Hippocampal formation (tissue), 2 donors: ENCODE measurements around the gene PIK3CG.

Experiments
- DNase-seq, 2 donors: peaks; one replicate each; lab custom pipeline; 2025; lab: John Stamatoyannopoulos, UW

Gene PIK3CG

DNA sequence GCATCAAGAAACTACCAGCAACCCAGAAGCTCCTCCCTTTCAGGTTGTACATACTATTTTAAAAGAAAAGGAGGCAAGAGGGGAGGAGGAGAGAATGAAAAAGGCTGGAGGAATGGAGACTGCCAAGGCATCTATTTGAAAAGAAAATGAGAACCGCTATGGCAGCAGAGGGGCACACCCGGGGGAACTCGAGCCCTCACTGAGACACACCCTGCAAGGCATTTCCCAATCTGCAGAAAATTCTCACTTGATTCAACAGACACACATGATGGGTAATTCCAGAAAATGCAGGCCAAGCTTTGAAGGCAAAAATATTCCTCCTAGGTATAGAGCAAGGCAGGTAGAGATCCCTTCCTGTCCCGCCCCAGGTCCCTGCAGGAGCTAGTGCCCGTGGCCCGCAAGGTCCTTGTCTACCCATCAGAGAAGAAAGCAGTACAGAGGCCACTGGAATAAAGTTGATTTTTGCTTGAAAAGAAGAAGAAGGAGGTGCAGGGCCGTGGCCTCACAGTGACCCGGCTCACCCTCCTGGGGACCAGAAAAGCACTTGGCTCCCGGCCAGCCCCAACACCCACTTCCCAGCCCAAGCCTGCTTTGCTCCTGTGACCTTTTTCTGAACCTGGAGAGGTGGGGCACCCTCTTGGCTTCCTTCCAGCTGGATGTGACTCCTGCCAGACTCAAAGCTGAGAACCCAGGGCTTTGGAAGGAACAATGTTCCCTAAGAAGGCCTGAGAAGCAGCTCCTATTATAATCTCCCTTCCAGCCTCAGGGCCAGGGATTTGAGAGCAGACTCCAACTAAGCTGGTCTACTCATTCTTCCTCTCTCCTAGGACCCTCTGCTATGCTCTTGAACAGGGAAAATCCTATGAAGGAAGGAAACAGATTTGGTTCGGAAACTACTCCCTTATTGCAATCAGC lies 6.2 kb upstream of the PIK3CG start:
- no peak for DNase-seq

DNA sequence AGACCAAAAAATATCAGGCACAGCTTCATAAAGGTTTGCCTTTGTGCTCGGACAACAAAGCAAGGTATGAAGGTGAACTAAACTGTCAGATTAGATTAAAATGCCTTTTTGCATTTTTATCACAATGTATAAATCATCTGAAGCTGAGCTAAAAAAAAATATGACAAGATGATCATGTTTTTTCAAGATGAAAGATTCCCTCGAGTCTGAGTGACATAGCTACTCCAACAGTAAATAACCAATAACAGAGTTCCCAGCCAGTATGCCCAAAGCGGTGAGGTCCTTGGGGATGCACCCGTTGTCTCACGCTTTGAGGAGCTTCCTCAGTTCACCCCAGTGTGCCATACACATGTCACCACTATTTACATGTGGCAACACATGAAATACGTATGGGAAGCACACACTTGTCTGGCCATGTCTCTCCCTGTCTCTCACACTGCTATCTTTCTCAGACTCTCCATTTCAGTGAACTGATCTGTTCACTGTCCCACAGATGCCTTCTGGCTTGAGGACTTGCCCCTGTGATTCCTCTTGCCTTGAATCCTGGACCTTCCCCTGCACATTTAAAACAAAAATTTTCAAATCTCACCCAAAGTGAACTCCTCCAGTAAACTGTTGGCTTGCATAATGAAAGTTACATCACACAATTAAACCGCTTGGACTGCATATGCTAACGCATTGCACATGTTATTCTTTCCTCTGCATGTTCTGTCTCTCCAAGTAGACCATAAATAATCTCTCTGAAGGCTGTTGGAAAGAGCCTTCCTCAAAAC lies 2.6 kb upstream of the PIK3CG start:
- no peak for DNase-seq

DNA sequence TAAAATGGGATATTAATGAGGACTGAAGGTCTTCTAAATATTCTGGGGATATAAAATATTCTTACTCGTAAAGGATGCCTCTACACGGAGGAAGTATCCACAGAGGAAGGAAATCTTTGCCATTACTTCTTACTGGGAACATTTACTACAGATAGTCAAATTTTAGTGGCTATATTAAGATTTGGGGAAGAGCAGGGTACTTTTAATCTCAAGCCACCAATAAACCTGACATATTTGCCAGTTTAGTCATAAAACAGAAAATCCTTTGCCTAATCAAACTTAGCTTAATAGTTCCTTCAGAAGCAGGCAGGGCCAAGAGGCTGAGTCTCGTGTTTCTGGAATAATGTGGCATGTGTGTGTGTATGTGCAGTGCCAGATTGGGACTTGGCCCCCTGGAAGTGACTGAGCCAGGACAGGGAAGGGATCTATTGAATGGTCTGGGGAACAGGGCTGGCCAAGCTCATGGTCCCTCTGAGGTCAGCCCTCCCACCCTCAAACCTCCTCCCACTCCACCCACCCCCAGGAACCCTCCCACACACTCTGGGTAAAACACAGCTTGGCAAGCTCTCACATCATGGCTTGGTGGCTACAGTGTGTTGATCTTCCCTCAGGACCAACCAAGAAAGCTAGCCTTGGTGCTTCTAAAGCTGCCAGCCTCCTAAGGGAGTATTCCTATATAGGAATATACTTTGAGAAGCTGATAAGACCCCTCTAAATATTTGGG lies 1.6 kb upstream of the PIK3CG start:
- no peak for DNase-seq

DNA sequence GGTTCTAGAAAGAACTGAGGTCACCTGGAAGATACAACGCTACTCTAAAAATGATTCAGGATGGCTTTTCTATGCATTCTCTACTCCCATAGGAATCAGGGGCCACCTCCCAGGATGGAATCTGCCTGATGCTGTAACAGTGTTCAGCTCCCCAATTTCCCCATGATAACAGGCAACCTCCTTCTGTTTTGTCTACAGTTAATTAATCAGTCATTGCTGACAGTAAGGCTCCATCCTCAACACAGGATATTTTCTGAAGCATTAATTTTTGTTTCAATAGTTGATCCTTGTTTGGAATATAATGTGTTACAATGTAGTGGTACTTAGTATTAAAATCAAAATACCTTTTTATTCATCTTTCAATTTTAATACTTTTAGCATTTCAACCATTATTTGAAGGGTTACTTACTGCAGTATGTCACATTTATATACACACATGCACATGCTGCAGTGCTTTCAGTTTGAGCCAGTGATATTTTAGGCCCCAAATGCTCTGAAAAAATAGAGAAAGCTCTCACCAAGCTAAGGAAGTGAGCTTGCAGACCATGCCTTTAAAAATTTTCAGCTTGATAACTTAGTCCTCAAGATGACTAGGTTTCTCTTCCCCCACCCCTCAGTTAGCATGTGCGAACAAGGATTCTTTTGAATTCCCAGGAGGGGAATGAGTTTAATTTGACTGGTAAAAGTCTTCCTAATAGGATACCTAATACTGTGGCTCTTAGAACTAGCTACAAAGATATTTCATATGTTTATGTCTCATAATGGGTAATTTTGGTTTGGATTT lies 592 bp upstream of the PIK3CG start:
- DNase-seq, result no peak

DNA sequence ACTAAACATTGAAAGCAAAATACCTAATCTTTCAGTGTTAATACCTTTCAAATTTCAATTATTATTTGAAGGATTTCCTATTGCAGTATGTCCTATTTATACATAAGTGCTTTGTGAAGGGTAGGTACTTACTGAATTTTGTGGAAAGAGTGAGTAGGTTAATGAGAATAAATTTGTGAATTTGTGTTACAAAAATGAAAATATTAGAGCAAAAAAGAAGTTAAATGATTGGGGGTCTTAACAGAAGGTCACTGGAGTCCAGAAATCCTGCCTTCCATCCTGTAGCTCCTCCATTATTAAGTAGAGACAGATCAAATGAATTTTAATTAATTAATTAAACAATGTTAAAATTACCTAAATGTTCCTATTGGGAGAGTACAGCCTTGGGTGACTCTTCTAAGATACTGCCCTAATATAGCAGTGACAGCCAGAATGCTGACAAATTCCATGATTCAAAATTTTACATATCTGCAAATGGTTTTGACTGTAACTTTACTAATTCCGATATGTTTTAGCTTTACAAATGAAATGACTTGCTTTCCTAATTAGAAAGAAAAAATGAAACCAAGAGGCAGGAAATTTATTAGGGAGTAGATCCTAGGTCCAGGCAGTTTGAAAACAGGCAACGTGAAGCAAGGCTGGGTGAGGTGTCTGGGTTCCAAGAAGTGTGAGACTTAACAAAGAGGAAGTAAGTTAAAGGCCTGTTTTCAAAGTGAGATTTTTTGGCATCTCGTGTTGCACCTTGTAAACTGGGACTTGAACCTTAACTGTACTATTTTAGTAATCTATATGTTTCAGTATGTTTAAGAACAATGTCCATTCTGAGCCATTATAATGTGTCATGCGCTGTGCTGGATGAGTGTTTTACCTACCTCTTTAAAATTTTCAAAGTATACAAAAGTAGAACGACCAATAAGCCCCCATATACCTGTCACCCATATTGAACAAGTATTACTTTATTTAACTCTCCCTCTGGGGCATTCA lies 1.5 kb downstream of the PIK3CG start:
- DNase-seq, result no peak

DNA sequence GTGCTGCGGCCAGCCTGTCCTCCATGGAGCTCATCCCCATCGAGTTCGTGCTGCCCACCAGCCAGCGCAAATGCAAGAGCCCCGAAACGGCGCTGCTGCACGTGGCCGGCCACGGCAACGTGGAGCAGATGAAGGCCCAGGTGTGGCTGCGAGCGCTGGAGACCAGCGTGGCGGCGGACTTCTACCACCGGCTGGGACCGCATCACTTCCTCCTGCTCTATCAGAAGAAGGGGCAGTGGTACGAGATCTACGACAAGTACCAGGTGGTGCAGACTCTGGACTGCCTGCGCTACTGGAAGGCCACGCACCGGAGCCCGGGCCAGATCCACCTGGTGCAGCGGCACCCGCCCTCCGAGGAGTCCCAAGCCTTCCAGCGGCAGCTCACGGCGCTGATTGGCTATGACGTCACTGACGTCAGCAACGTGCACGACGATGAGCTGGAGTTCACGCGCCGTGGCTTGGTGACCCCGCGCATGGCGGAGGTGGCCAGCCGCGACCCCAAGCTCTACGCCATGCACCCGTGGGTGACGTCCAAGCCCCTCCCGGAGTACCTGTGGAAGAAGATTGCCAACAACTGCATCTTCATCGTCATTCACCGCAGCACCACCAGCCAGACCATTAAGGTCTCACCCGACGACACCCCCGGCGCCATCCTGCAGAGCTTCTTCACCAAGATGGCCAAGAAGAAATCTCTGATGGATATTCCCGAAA lies 2.7 kb downstream of the PIK3CG start:
- no peak for DNase-seq

DNA sequence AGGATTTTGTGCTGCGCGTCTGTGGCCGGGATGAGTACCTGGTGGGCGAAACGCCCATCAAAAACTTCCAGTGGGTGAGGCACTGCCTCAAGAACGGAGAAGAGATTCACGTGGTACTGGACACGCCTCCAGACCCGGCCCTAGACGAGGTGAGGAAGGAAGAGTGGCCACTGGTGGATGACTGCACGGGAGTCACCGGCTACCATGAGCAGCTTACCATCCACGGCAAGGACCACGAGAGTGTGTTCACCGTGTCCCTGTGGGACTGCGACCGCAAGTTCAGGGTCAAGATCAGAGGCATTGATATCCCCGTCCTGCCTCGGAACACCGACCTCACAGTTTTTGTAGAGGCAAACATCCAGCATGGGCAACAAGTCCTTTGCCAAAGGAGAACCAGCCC lies 3.3 kb downstream of the PIK3CG start:
- no peak for DNase-seq

DNA sequence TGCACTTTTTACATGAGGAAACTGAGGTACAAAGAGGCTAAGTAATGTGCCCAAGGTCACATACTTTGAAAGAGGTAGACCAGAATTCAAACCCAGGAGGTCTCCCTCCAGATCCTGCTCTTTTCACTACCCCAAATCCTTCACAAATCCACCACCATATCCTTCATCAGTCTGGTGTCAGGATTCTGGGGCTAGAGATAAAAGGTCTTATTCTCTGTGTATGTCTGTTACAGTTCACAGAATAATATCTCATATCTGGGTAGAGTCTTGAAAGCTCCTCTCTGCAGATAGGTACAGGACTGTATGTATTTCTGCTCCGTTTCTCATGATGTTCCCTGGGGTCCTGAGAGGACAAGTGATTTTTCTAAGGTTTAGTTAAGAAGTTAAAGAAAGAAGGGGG lies 4.9 kb downstream of the PIK3CG start:
- DNase-seq, result no peak

DNA sequence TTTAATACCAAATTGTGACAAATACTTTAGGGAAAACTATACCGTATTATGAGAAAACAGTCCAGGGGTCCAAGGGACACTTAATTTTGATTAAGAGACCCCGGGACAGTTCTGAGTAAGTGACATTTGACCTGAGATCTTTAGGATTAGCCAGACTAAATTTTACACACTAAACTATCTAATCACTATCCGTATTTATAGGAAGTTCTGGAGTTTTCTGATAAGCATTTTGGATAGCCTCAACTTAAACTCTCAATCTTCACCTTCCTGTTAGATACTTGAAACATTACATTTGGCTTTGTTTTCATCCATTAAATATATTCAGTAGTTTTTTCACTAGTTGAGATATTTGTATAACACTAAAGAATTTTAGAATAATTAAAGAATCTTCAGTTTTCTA lies 5.4 kb downstream of the PIK3CG start:
- no peak for DNase-seq

DNA sequence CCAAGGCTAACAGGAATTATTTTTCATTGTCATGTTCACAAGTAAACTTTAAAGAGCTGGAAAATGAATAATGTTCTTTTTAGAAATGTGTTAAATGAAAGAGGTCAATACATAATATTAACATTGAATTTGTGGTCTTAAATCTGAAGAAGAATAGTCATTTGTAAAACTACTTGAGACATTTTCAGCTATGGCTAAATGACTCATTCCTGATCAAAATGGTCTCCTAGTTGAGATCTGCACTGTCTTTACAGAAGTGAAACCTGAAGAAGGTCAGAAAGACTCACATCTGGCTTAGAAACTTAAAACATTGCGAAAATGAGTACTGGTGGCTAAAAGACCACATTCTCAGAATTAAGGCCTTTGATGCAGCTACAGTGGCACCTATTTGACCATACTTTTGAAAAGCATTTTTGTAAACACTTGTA lies 5.9 kb downstream of the PIK3CG start:
- no peak for DNase-seq

DNA sequence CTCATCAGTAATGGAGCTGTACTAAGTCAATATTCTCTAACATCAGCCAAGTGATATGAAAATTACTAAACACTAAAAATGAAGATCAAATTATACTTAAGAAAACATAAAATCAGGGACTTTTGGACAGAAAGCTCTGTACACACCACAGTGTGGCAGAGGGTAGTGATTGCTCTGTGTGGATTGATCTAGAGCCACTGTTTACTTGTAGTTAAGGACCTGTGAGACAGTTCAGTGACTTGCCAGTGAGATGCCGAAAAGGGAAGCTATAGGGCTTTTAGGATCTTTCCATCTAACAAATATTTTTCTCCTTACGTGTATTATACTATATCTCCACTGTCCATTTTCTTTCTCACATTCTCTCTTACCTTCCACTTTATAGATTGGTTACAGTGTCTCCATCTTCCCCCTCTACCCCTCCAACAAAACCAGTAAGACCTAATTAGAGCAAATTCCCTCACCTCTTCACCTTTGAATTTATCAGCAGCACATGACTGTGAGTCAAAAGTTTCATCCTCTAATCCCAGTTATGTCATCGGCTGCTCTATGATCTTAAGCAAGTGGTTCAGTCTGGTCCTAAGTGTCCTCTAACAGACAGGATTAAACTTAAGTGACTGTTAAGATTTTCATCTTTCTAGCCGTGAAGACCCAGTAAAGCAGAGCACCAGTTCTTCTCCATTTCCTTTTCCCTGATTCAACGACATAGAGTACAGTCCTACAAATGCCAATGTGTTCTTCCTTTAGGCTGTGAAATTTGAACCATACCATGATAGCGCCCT lies 6.9 kb downstream of the PIK3CG start:
- no peak for DNase-seq

DNA sequence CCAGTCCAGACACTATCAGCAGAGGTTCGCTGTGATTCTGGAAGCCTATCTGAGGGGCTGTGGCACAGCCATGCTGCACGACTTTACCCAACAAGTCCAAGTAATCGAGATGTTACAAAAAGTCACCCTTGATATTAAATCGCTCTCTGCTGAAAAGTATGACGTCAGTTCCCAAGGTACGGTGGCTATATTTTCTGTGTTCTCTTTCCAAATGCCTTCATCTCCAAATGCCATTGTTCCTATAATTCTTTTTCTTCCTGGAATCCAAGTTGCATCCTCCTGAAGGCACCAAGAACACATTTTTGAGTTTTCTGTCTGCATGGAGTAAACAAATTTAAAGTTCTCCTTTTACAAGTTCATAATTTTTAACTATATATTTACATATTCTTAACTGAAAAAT lies 7.7 kb downstream of the PIK3CG start:
- DNase-seq, result no peak

DNA sequence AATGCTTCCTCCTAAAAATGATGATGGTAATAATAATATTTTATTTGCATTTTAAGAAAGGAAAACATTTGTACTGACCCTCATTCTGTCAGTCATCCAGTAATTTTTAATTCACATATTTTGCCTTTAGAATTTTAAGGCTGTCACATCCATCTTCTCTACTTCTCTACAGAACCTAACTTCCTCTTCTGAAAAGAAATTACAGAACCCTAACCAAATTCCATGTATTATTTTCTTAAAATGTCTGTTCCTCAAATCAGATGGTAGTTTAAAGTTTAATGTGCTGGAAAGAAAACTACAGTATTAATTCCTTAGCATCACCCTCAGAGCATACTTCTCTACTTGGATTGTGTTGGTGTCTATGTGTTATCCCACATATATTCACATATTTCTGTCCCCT lies 9.0 kb downstream of the PIK3CG start:
- DNase-seq, result no peak

DNA sequence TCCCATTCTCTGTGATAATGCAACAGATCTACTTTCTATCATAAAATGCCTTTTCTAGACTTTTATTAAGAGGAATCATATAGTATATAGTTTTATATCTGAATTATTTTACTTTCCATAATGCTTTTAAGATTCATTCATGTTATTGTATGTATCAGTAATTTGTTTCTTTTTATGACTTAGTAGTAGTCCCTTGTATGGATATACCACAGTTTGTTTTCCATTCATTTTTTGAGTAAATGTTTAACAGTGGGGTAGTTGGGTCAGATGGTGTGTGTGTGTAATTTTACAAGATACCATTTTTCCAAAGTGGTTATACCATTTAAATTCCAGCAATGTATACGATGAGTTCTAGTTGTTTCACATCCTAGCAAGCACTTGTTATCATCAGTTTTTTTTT lies 10.4 kb downstream of the PIK3CG start:
- DNase-seq, result no peak

DNA sequence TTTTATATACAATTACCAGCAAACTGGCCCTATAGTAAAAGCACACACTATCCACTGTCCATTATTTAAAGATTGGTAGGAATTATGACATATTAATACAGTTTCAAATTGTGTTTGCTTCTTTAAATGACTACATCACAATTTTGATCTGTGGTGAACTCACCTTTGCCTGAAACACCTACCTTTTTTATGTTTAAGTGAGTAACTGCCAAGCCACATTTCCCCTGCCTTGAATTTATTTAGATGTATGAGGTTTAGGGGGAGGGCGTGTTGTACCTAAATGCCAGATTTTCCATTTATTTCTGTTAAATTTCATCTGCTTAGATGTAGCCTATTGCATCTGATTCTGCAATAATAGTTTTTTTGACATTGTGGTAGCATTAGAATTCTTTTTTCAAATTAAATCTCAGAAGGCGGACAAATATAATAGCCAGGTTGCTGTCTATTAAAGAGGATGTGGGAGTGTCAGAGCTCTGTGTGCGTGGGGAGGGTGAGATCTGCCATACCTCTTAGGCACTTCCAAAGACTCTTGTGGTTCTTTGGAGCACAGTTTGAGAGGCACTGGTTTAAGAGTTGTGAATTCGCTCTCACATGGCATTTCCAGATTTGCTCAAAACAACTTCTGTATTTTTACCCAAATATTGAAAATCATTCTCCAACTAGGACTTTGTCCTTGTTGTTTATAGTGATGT lies 13.8 kb downstream of the PIK3CG start:
- no peak for DNase-seq

DNA sequence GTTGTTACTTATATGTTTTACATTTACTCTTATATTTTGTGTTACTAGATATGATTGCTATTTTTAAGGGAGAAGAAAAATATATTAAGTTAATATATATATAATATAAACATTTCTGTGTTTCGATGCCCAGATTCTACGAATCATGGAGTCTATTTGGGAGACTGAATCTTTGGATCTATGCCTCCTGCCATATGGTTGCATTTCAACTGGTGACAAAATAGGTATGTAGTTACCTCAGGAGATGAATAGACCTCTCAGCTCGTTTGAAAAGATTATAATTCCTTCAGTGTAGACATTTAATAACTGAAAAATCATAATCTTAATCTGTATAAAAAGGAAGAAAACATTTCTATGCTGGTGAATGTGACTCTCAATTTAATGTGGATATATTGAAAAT lies 16.9 kb downstream of the PIK3CG start:
- DNase-seq, result no peak

DNA sequence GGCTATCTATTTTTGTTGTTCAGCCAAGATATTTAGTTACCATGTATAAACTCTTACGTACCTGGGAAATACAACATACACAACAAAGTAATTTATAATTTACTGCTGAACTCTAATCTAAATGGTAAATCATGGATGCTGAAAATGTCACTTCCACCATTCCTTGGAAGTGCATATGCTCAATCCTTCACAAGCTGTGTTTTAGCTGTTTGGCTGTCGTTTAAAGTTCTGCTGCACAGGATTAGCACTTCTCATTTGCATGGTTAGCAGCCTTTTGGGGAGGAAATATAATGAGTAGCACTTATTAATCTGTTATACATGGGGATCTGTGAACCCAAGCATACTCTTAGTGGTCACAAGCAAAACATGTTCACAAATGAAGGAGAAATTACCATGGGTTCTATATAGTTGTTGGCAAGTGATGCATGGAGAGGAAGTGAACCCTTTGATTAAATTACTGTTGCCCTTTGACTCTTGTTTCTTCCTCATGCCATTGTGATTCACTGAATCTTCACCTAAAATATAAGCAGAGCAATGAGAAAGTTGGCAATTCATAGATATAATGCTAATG lies 18.5 kb downstream of the PIK3CG start:
- no peak for DNase-seq

DNA sequence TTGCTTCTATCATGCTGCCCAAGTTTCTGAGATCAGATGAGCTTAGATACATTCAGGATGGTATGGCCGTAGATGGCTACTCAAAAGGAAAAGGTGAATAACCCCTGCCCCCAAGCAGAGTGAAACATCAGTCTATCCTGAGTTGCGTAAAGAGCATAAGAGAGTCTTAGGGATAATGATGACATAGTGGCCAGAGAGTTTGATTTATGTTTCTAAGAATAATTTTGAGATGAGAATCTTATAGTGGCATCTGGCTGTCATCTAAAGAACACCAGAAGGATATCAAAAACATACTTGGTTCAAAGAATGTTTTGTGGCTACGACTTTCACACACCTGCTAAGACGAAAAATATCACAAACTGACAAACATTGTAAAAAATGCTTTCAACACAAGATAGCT lies 20.6 kb downstream of the PIK3CG start:
- no peak for DNase-seq
